Panc1 (cell line): Measurements from ENCODE around the gene SEC23A. TPM values are rescaled to one million over a fixed set of nuclear protein-coding genes. Genes with fewer than 3 reads are reported as not detected.

Experiments used
- ATAC-seq: fragments of 200-7000 bp; cut with Tn5 transposase; 2 replicates; pipeline ENCODE4 v1.9.1; 2020; ENCODE audit warnings: mild to moderate bottlenecking, moderate library complexity
- BruUV-seq: library from RNA; stranded (reverse); fragments of 400-500 nt; replicated peaks from 2 replicates; lab custom pipeline; 2021; lab: Mats Ljungman, UMichigan
- CTCF ChIA-PET: fragments of 300-600 bp; sonication (Branson Sonifier 250); formaldehyde crosslinking; loops from one replicate; lab custom pipeline; 2022; ENCODE audit warnings: antibody characterized with exemption; lab: Charles Lee
- POLR2A ChIA-PET: fragments of 300-600 bp; sonication (Branson Sonifier 250); formaldehyde crosslinking; loops from one replicate; lab custom pipeline; 2022; ENCODE audit warnings: antibody characterized with exemption; lab: Charles Lee
- DNase-seq: peaks from one replicate; pipeline ENCODE4 v3.0.0-alpha.2; 2010; ENCODE audit warnings: low read depth, low spot score
- H3K27ac ChIP-seq: 2 replicates; pipeline ENCODE4 v1.5.1; 2011; ENCODE audit warnings: mild to moderate bottlenecking, low read length, inconsistent platforms
- H3K27me3 ChIP-seq: fragments of 200-500 bp; sonication (Bioruptor generic); 2 replicates; pipeline ENCODE4 v1.6.0; 2014; ENCODE audit warnings: low read length, inconsistent platforms; ENCODE audit not compliant: control insufficient read depth, insufficient read depth
- H3K36me3 ChIP-seq: fragments of 200-500 bp; sonication (Bioruptor generic); 2 replicates; pipeline ENCODE4 v1.5.1; 2014; ENCODE audit warnings: inconsistent platforms, mild to moderate bottlenecking, low read length, moderate library complexity; ENCODE audit not compliant: control insufficient read depth, insufficient read depth
- H3K4me1 ChIP-seq: 2 replicates; pipeline ENCODE4 v1.5.1; 2011; ENCODE audit warnings: inconsistent platforms, mild to moderate bottlenecking, low read length, moderate library complexity; ENCODE audit not compliant: control insufficient read depth, insufficient read depth
- H3K4me3 ChIP-seq, 2 experiments: 2 replicates each; pipeline ENCODE4 v1.5.1; 2011 to 2012; ENCODE audit warnings: low read depth in 2 of 2, low read length in 2 of 2, mild to moderate bottlenecking in 2 of 2, inconsistent platforms in 1 of 2, moderate library complexity in 1 of 2
- H3K9me3 ChIP-seq: fragments of 200-500 bp; sonication (Bioruptor generic); 2 replicates; pipeline ENCODE4 v1.5.1; 2014; ENCODE audit warnings: low read depth, mild to moderate bottlenecking, inconsistent platforms, low read length, moderate library complexity; ENCODE audit not compliant: control insufficient read depth, insufficient read depth
- CTCF ChIP-seq: fragments of 450-650 bp; IDR thresholded peaks from 2 replicates; pipeline ENCODE4 v1.5.1; 2017; ENCODE audit warnings: mild to moderate bottlenecking
- POLR2AphosphoS5 ChIP-seq: IDR thresholded peaks from 2 replicates; pipeline ENCODE4 v1.6.1; 2012; ENCODE audit warnings: mild to moderate bottlenecking, low read depth, low read length, moderate library complexity
- REST ChIP-seq, 2 experiments: IDR thresholded peaks; 2 replicates each; pipeline ENCODE4 v1.6.1; 2011 to 2012; ENCODE audit warnings: low read depth in 2 of 2, control low read depth in 1 of 2, low read length in 1 of 2, mild to moderate bottlenecking in 1 of 2, moderate library complexity in 1 of 2; ENCODE audit not compliant: insufficient read depth in 1 of 2
- SIN3A ChIP-seq: IDR thresholded peaks from 2 replicates; pipeline ENCODE4 v1.6.1; 2012; ENCODE audit warnings: low read depth, mild to moderate bottlenecking, low read length, moderate library complexity, borderline replicate concordance; ENCODE audit not compliant: insufficient read depth
- TCF7L2 ChIP-seq: IDR thresholded peaks from 2 replicates; pipeline ENCODE4 v1.6.1; 2011; ENCODE audit warnings: mild to moderate bottlenecking, low read depth, low read length, inconsistent platforms
- in situ Hi-C: cut with HindIII; loops from 2 replicates; pipeline ENCODE4 v1.10.0; 2016; ENCODE audit warnings: low sequenced_read_pairs, low pct_unique_long_range_greater_than_20kb
- intact Hi-C: fragments of 100-400 bp; cut with micrococcal nuclease; formaldehyde crosslinking; loops from one replicate; pipeline ENCODE4 v1.10.0; 2022; ENCODE audit not compliant: unreplicated experiment
- total RNA-seq: library from RNA; stranded (reverse); gene quantifications from one replicate; pipeline ENCODE4 v1.2.1, GENCODE V29; 2021; ENCODE audit not compliant: unreplicated experiment

SEC23A gene
- total RNA-seq, 1 experiment from 2014 or later: 76.7 TPM

GRCh38 chr14:38982278-38982677 lies 120.8 kb downstream of the SEC23A start:
- Histone ChIP-seq H3K36me3 (no peaks in the 10 kb centered on the region), H3K9me3 (no peaks in the 10 kb centered on the region), H3K27ac (no peak overlapping the region), H3K4me1 (no peaks in the 10 kb centered on the region), H3K4me3 (no peak overlapping the region), H3K27me3 (no peaks in the 10 kb centered on the region)
- TF ChIP-seq REST (IDR thresholded peaks at IDR 0.05; ENCODE audit: insufficient read depth in 1 of 2, low read depth in 2 of 2, low read length in 1 of 2): no peak
- TF ChIP-seq TCF7L2: no peak
- TF ChIP-seq POLR2AphosphoS5: no peak
- TF ChIP-seq CTCF: no peak
- no peak for TF ChIP-seq SIN3A
- POLR2A ChIA-PET: no interaction called here
- ATAC-seq: no peak
- CTCF ChIA-PET: no interaction called here
- in situ Hi-C loops: no loop called here
- DNase-seq: no peak
- intact Hi-C loops: no loop called here
- no TSS peak for BruUV-seq

Other genes starting within 250 kb of the SEC23A start
- 15.1 TPM for gene GEMIN2, start 11.1 kb upstream of the SEC23A start, total RNA-seq
- gene TRAPPC6B, start 67.1 kb upstream of the SEC23A start, total RNA-seq: 15.1 TPM
- 55.4 TPM for gene PNN, start 72.0 kb upstream of the SEC23A start, total RNA-seq
- 19.2 TPM for gene MIA2, start 130.7 kb upstream of the SEC23A start, total RNA-seq